Vagina (tissue), 2 donors: ENCODE results near the gene XPO4.

Experiments
- POLR2A ChIP-seq, 2 donors: fragments of 450-650 bp; IDR thresholded peaks; one replicate each; pipeline ENCODE4 v1.6.1; 2017; ENCODE audit warnings: antibody characterized with exemption in 2 of 2, mild to moderate bottlenecking in 2 of 2, moderate library complexity in 2 of 2
- POLR2AphosphoS5 ChIP-seq, 2 donors: sonication (generic); formaldehyde crosslinking; IDR thresholded peaks; one replicate each; pipeline ENCODE4 v1.9.0; 2017; ENCODE audit warnings: antibody characterized with exemption in 2 of 2, mild to moderate bottlenecking in 2 of 2, low read depth in 1 of 2; ENCODE audit not compliant: insufficient read depth in 1 of 2
- TF ChIP-seq, protein P1 (sequence below), 3 experiments: fragments of 450-650 bp in 2 of 3; fragments of 200-600 bp in 1 of 3; sonication (generic) in 1 of 3; IDR thresholded peaks; one replicate each; pipeline ENCODE4 v1.5.1; 2017 to 2019; ENCODE audit warnings: antibody characterized with exemption in 3 of 3, mild to moderate bottlenecking in 2 of 3, moderate library complexity in 2 of 3

- TF ChIP-seq, protein P1, sequence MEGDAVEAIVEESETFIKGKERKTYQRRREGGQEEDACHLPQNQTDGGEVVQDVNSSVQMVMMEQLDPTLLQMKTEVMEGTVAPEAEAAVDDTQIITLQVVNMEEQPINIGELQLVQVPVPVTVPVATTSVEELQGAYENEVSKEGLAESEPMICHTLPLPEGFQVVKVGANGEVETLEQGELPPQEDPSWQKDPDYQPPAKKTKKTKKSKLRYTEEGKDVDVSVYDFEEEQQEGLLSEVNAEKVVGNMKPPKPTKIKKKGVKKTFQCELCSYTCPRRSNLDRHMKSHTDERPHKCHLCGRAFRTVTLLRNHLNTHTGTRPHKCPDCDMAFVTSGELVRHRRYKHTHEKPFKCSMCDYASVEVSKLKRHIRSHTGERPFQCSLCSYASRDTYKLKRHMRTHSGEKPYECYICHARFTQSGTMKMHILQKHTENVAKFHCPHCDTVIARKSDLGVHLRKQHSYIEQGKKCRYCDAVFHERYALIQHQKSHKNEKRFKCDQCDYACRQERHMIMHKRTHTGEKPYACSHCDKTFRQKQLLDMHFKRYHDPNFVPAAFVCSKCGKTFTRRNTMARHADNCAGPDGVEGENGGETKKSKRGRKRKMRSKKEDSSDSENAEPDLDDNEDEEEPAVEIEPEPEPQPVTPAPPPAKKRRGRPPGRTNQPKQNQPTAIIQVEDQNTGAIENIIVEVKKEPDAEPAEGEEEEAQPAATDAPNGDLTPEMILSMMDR (IDR thresholded peaks at IDR 0.05) = no peak
- TF ChIP-seq POLR2AphosphoS5 (IDR thresholded peaks at IDR 0.05; ENCODE audit: insufficient read depth in 1 of 2, low read depth in 1 of 2) (no peak), POLR2A (IDR thresholded peaks at IDR 0.05) (no peak)
Measured at GRCh38 chr13:20860844-20861243, 41.7 kb downstream of the XPO4 start.
